Neural cell (in vitro differentiated cells): ENCODE measurements around the gene ENC1. TPM values are rescaled to one million over a fixed set of nuclear protein-coding genes. Genes with fewer than 3 reads are reported as not detected.

Experiments used
- H2AFZ ChIP-seq: fragments of 200-600, 300-800 bp; sonication (generic), shearing (Covaris generic); 2 replicates; pipeline ENCODE4 v1.6.0; 2014; ENCODE audit warnings: low read depth, mild to moderate bottlenecking, antibody characterized with exemption, low read length, moderate library complexity
- H3F3A ChIP-seq: fragments of 200-600 bp; shearing (Covaris generic); 2 replicates; pipeline ENCODE4 v1.6.1; 2016; ENCODE audit warnings: mild to moderate bottlenecking, moderate library complexity, mixed read lengths, antibody characterized with exemption, low read length; ENCODE audit not compliant: insufficient read depth, poor library complexity, severe bottlenecking
- H3K27ac ChIP-seq: fragments of 200-600, 300-800 bp; sonication (generic), shearing (Covaris generic); 2 replicates; pipeline ENCODE4 v1.5.1; 2014; ENCODE audit warnings: mild to moderate bottlenecking, low read length, moderate library complexity
- H3K27me3 ChIP-seq: fragments of 300-800, 200-600 bp; sonication (generic), shearing (Covaris generic); 2 replicates; pipeline ENCODE4 v1.6.0; 2014; ENCODE audit warnings: mild to moderate bottlenecking, low read depth, low read length, moderate library complexity; ENCODE audit not compliant: insufficient read depth
- H3K36me3 ChIP-seq: fragments of 300-800, 200-600 bp; sonication (generic), shearing (Covaris generic); 2 replicates; pipeline ENCODE4 v1.5.1; 2014; ENCODE audit warnings: mild to moderate bottlenecking, antibody characterized with exemption, low read length, moderate library complexity; ENCODE audit not compliant: insufficient read depth
- H3K4me2 ChIP-seq: fragments of 300-800, 200-600 bp; sonication (generic), shearing (Covaris generic); 2 replicates; pipeline ENCODE4 v1.6.0; 2014; ENCODE audit warnings: mild to moderate bottlenecking, low read length
- H3K4me3 ChIP-seq: fragments of 300-800, 200-600 bp; sonication (generic), shearing (Covaris generic); 2 replicates; pipeline ENCODE4 v1.5.1; 2014; ENCODE audit warnings: mild to moderate bottlenecking, low read length, moderate library complexity
- H3K79me2 ChIP-seq: fragments of 200-600 bp; shearing (Covaris generic); replicated peaks from 2 replicates; pipeline ENCODE4 v1.6.0; 2014; ENCODE audit warnings: mild to moderate bottlenecking, low read length, moderate library complexity; ENCODE audit not compliant: insufficient read depth
- H3K9ac ChIP-seq: fragments of 300-800, 200-600 bp; sonication (generic), shearing (Covaris generic); 2 replicates; pipeline ENCODE4 v1.6.1; 2016; ENCODE audit warnings: mild to moderate bottlenecking, low read length, mixed read lengths
- H3K9me2 ChIP-seq: fragments of 200-600 bp; shearing (Covaris generic); 2 replicates; pipeline ENCODE4 v1.6.1; 2016; ENCODE audit warnings: mild to moderate bottlenecking, low read length, mixed read lengths; ENCODE audit not compliant: insufficient read depth
- H3K9me3 ChIP-seq: fragments of 200-600, 300-800 bp; sonication (generic), shearing (Covaris generic); 2 replicates; pipeline ENCODE4 v1.6.1; 2016; ENCODE audit warnings: mild to moderate bottlenecking, mixed run types, low read length, moderate library complexity, mixed read lengths
- H4K20me1 ChIP-seq: fragments of 200-600 bp; shearing (Covaris generic); 2 replicates; pipeline ENCODE4 v1.6.1; 2016; ENCODE audit warnings: mild to moderate bottlenecking, mixed run types; ENCODE audit not compliant: insufficient read depth
- EP300 ChIP-seq: fragments of 450-650 bp; conservative IDR thresholded peaks from 2 replicates; pipeline ENCODE4 v1.6.1; 2014; ENCODE audit warnings: antibody characterized with exemption, mild to moderate bottlenecking, moderate library complexity; ENCODE audit not compliant: poor library complexity, severe bottlenecking
- EZH2 ChIP-seq: fragments of 200-600, 300-800 bp; shearing (Covaris generic), sonication (generic); IDR thresholded peaks from 2 replicates; pipeline ENCODE4 v1.6.1; 2014; ENCODE audit warnings: antibody characterized with exemption, low read length, borderline replicate concordance, mild to moderate bottlenecking; ENCODE audit not compliant: insufficient read depth, poor library complexity, severe bottlenecking
- MXI1 ChIP-seq: fragments of 450-650 bp; conservative IDR thresholded peaks from 2 replicates; pipeline ENCODE4 v1.6.1; 2014; ENCODE audit warnings: antibody characterized with exemption, mild to moderate bottlenecking; ENCODE audit not compliant: poor library complexity, severe bottlenecking
- POLR2AphosphoS5 ChIP-seq: IDR thresholded peaks from 2 replicates; pipeline ENCODE4 v1.6.1; 2012
- RAD21 ChIP-seq: fragments of 450-650 bp; conservative IDR thresholded peaks from 2 replicates; pipeline ENCODE4 v1.6.1; 2014; ENCODE audit warnings: antibody characterized with exemption, mild to moderate bottlenecking, moderate library complexity
- REST ChIP-seq: IDR thresholded peaks from 2 replicates; pipeline ENCODE4 v1.6.1; 2012; ENCODE audit warnings: borderline replicate concordance
- SMC3 ChIP-seq: fragments of 450-650 bp; conservative IDR thresholded peaks from 2 replicates; pipeline ENCODE4 v1.6.1; 2014; ENCODE audit warnings: antibody characterized with exemption, mild to moderate bottlenecking, moderate library complexity; ENCODE audit not compliant: poor library complexity
- TAF1 ChIP-seq: IDR thresholded peaks from 2 replicates; pipeline ENCODE4 v1.6.1; 2012; ENCODE audit warnings: low read depth
- polyA plus RNA-seq: library from polyadenylated mRNA; depleted of rRNA; stranded (reverse); fragments of >200 nt; gene quantifications from 2 replicates; pipeline ENCODE4 v1.2.3, GENCODE V29; 2014

ENC1 gene
- polyA plus RNA-seq, 1 donor from 2014 or later: 449 TPM

GRCh38 chr5:74670396-74671038 lies 30.0 kb upstream of the ENC1 start:
- no peak overlapping the region for H3K9ac ChIP-seq
- H3F3A ChIP-seq: no peaks in the 10 kb centered on the region
- H3K79me2 ChIP-seq: no peaks in the 10 kb centered on the region
- H2AFZ ChIP-seq: no peak overlapping the region
- H3K27ac ChIP-seq: no peak overlapping the region
- no peaks in the 10 kb centered on the region for H3K9me2 ChIP-seq
- no peaks in the 10 kb centered on the region for H4K20me1 ChIP-seq
- TF ChIP-seq RAD21 (no peak), TAF1 (no peak)
- H3K4me3 ChIP-seq: no peak overlapping the region
- H3K27me3 ChIP-seq: no peaks in the 10 kb centered on the region
- no peaks in the 10 kb centered on the region for H3K36me3 ChIP-seq
- no peak overlapping the region for H3K4me2 ChIP-seq
- H3K9me3 ChIP-seq: no peaks in the 10 kb centered on the region

- TF ChIP-seq POLR2AphosphoS5 (no peak), EZH2 (no peak), RAD21 (no peak), EP300 (no peak), SMC3 (no peak)
- no peaks in the 10 kb centered on the region for H3K9me3 ChIP-seq
- no peak overlapping the region for H2AFZ ChIP-seq
- no peaks in the 10 kb centered on the region for H3K27me3 ChIP-seq
- H3K9ac ChIP-seq: no peak overlapping the region
- no peaks in the 10 kb centered on the region for H3K9me2 ChIP-seq
- no peaks in the 10 kb centered on the region for H3K36me3 ChIP-seq
- H4K20me1 ChIP-seq: no peaks in the 10 kb centered on the region
- H3K27ac ChIP-seq: no peak overlapping the region
- no peaks in the 10 kb centered on the region for H3K79me2 ChIP-seq
- H3F3A ChIP-seq: no peaks in the 10 kb centered on the region
- no peak overlapping the region for H3K4me3 ChIP-seq
- no peak overlapping the region for H3K4me2 ChIP-seq
These were observed 29.3 kb upstream of the ENC1 start for GRCh38 chr5:74669821-74670220.

GRCh38 chr5:74667396-74667795 lies 26.9 kb upstream of the ENC1 start:
- no peak for TF ChIP-seq MXI1
- no peak for TF ChIP-seq EP300
- no peak for TF ChIP-seq TAF1
- TF ChIP-seq REST: no peak
- no peak for TF ChIP-seq SMC3
- no peak for TF ChIP-seq POLR2AphosphoS5
- TF ChIP-seq RAD21: no peak
- TF ChIP-seq EZH2: no peak
- no peaks in the 10 kb centered on the region for H3K9me2 ChIP-seq
- no peaks in the 10 kb centered on the region for H3F3A ChIP-seq
- no peak overlapping the region for H3K9ac ChIP-seq
- no peaks in the 10 kb centered on the region for H3K27me3 ChIP-seq
- no peaks in the 10 kb centered on the region for H4K20me1 ChIP-seq
- H3K27ac ChIP-seq: no peak overlapping the region
- H3K36me3 ChIP-seq: no peaks in the 10 kb centered on the region
- no peaks in the 10 kb centered on the region for H3K79me2 ChIP-seq
- H3K4me2 ChIP-seq: no peak overlapping the region
- H3K4me3 ChIP-seq: no peak overlapping the region
- H3K9me3 ChIP-seq: no peaks in the 10 kb centered on the region
- H2AFZ ChIP-seq: no peak overlapping the region
